ENCODE results near the gene ZC3H7A. TPM values are rescaled to one million over a fixed set of nuclear protein-coding genes. Genes with fewer than 3 reads are reported as not detected.
A peak's percentile ranks its signal among the peaks of the same experiment; 100 is the strongest.
"Not testable (repeated sequence)": the region's sequence is repeated elsewhere in the genome, so short reads cannot be mapped to it uniquely, and the experiment has no call there.

Gene ZC3H7A
- total and polyA plus RNA-seq, 10 of the 15 experiments (the other 5 are each of a cell fraction or from before 2014, with no cell fraction given), result 46.3 to 188 (median 68.6) TPM

GRCh38 chr16:11825520-11826165 is 28.6 kb upstream of the ZC3H7A start:
- H3K4me1 ChIP-seq (ENCODE audit: control insufficient read depth, insufficient read depth, low read length); BruUV-seq (replicated peaks); ATAC-seq; FAIRE-seq; DNase-seq (ENCODE audit: low read depth, low spot score); H3K79me2 ChIP-seq (ENCODE audit: control insufficient read depth, insufficient read depth, low read length); H3K4me2 ChIP-seq (ENCODE audit: control insufficient read depth, insufficient read depth); H3K36me3 ChIP-seq (ENCODE audit: control insufficient read depth in 2 of 2, insufficient read depth in 2 of 2, low read length in 1 of 2); H2AFZ ChIP-seq (ENCODE audit: control insufficient read depth, low read depth, low read length); RAD21 ChIA-PET (ENCODE audit: unreplicated experiment); intact Hi-C loops (cut with micrococcal nuclease; ENCODE audit: unreplicated experiment); H3K9ac ChIP-seq (ENCODE audit: control insufficient read depth, insufficient read depth, low read length); H3K27me3 ChIP-seq (replicated peaks in 1 of 2; ENCODE audit: control insufficient read depth in 2 of 2, insufficient read depth in 2 of 2, low read length in 1 of 2); H3K9me3 ChIP-seq (replicated peaks; ENCODE audit: control insufficient read depth, insufficient read depth, low read length); H3K27ac ChIP-seq (ENCODE audit: control insufficient read depth, insufficient read depth); H4K20me1 ChIP-seq (ENCODE audit: control insufficient read depth, insufficient read depth); in situ Hi-C loops (cut with MboI); H3K4me3 ChIP-seq: not testable (repeated sequence)
- POLR2A ChIA-PET, result interaction anchor here (0.5 kb wide), 1 partner anchor 48 kb away, joined by 4 read pairs; no protein-coding TSS in a partner anchor
- TF ChIP-seq FOXK2 (IDR thresholded peaks at IDR 0.05), result 0 out of 2 replicates have a peak, but pooled peaks have one; percentile 7
- 60% methylated on average over 13 of the region's 13 CpGs for WGBS (ENCODE audit: insufficient coverage, insufficient replicate concordance, low lambda C conversion rate, missing lambda C conversion rate)
- CTCF ChIA-PET, result interaction anchor here (0.8 to 2.1 kb wide), 4 partner anchors 13 to 294 kb away, joined by 3 to 4 read pairs (median 4); no protein-coding TSS in a partner anchor
- SMC1A ChIA-PET (ENCODE audit: uncharacterized antibody, unreplicated experiment), result interaction anchor here (1.5 kb wide), 1 partner anchor 10 kb away, joined by 5 read pairs; no protein-coding TSS in a partner anchor

GRCh38 chr16:11824362-11824761 is 27.3 kb upstream of the ZC3H7A start:
- WGBS (ENCODE audit: insufficient coverage, insufficient replicate concordance, low lambda C conversion rate, missing lambda C conversion rate), result 56% methylated on average over 5 of the region's 5 CpGs
- no peak for TF ChIP-seq MAX (IDR thresholded peaks at IDR 0.05; ENCODE audit: low read depth, low read length)
- no peak for TF ChIP-seq YBX1 (IDR thresholded peaks at IDR 0.05)
- no peak for TF ChIP-seq NBN (IDR thresholded peaks at IDR 0.05)
- TF ChIP-seq IKZF1 (conservative IDR thresholded peaks at IDR 0.05), result no peak
- TF ChIP-seq PML (IDR thresholded peaks at IDR 0.05; ENCODE audit: low read length), result no peak
- no peak for TF ChIP-seq NFIC (IDR thresholded peaks at IDR 0.05; ENCODE audit: low read depth, low read length)
- TF ChIP-seq SRF (IDR thresholded peaks at IDR 0.05; ENCODE audit: low read depth in 2 of 2, low read length in 2 of 2), result no peak
- TF ChIP-seq ZBTB33 (IDR thresholded peaks at IDR 0.05), result no peak
- no peak for TF ChIP-seq HSF1 (IDR thresholded peaks at IDR 0.05; ENCODE audit: low read depth, low read length)
- TF ChIP-seq, protein P1, sequence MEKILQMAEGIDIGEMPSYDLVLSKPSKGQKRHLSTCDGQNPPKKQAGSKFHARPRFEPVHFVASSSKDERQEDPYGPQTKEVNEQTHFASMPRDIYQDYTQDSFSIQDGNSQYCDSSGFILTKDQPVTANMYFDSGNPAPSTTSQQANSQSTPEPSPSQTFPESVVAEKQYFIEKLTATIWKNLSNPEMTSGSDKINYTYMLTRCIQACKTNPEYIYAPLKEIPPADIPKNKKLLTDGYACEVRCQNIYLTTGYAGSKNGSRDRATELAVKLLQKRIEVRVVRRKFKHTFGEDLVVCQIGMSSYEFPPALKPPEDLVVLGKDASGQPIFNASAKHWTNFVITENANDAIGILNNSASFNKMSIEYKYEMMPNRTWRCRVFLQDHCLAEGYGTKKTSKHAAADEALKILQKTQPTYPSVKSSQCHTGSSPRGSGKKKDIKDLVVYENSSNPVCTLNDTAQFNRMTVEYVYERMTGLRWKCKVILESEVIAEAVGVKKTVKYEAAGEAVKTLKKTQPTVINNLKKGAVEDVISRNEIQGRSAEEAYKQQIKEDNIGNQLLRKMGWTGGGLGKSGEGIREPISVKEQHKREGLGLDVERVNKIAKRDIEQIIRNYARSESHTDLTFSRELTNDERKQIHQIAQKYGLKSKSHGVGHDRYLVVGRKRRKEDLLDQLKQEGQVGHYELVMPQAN (conservative IDR thresholded peaks at IDR 0.05), result no peak
- no peak for TF ChIP-seq TARDBP (IDR thresholded peaks at IDR 0.05; ENCODE audit: borderline replicate concordance)

More at GRCh38 chr16:11824362-11824761, 27.3 kb upstream of the ZC3H7A start:
- Histone ChIP-seq H3K9me3 (replicated peaks; ENCODE audit: control insufficient read depth, insufficient read depth, low read length) (no peaks in the 10 kb centered on the region), H3K27ac (ENCODE audit: control insufficient read depth, insufficient read depth) (no peak overlapping the region), H2AFZ (ENCODE audit: control insufficient read depth, low read depth, low read length) (no peak overlapping the region), H3K79me2 (ENCODE audit: control insufficient read depth, insufficient read depth, low read length) (no peaks in the 10 kb centered on the region), H3K4me3 (no peak overlapping the region), H4K20me1 (ENCODE audit: control insufficient read depth, insufficient read depth) (no peaks in the 10 kb centered on the region), H3K27me3 (replicated peaks in 1 of 2; ENCODE audit: control insufficient read depth in 2 of 2, insufficient read depth in 2 of 2, low read length in 1 of 2) (no peaks in the 10 kb centered on the region), H3K36me3 (ENCODE audit: control insufficient read depth in 2 of 2, insufficient read depth in 2 of 2, low read length in 1 of 2) (no peaks in the 10 kb centered on the region), H3K4me1 (ENCODE audit: control insufficient read depth, insufficient read depth, low read length) (no peaks in the 10 kb centered on the region), H3K9ac (ENCODE audit: control insufficient read depth, insufficient read depth, low read length) (no peak overlapping the region), H3K4me2 (ENCODE audit: control insufficient read depth, insufficient read depth) (no peak overlapping the region)
- ChIA-PET POLR2A (interaction anchor here (0.7 to 0.9 kb wide), 3 partner anchors 127 to 414 kb away, joined by 3 to 5 read pairs (median 3); no protein-coding TSS in a partner anchor), CTCF (no interaction called here), SMC1A (ENCODE audit: uncharacterized antibody, unreplicated experiment) (no interaction called here), RAD21 (ENCODE audit: unreplicated experiment) (interaction anchor here (1.3 to 1.5 kb wide), 2 partner anchors 125 to 293 kb away, joined by 3 to 4 read pairs; no protein-coding TSS in a partner anchor)
- in situ Hi-C loops (cut with MboI), result loop anchor here (25.0 kb wide), 1 partner anchor 287 kb away; a partner anchor contains a TSS
- intact Hi-C loops (cut with micrococcal nuclease; ENCODE audit: unreplicated experiment), result no loop called here
- no TSS peak for BruUV-seq (replicated peaks)
- FAIRE-seq, result no peak
- DNase-seq (ENCODE audit: low read depth, low spot score), result no peak
- ATAC-seq, result no peak
